ENCODE results near the gene CASZ1. TPM values are rescaled to one million over a fixed set of nuclear protein-coding genes. Genes with fewer than 3 reads are reported as not detected.

The CASZ1 gene
- total and polyA plus RNA-seq, 9 of the 15 experiments (the other 6 are each of a cell fraction or from before 2014, with no cell fraction given): 0.01 to 4.0 (median 0.76) TPM; not detected in 1

- H3K27me3 ChIP-seq (ENCODE audit: control insufficient read depth in 2 of 2, insufficient read depth in 2 of 2, low read length in 2 of 2): peaks cover 74 to 85% of the 10 kb centered on the region in 2 experiments
- intact Hi-C loops (cut with micrococcal nuclease): no loop called here
- ATAC-seq: no peak
- no peak overlapping the region for H3K27ac ChIP-seq (ENCODE audit: extremely low read depth, low read depth, low read length)
- no TSS peak for BruUV-seq (replicated peaks)
- peaks cover 28% of the 10 kb centered on the region for H4K20me1 ChIP-seq (replicated peaks; ENCODE audit: control insufficient read depth, insufficient read depth, low read length)
- H2AFZ ChIP-seq (ENCODE audit: low read depth, low read length): no peak overlapping the region
- no peak overlapping the region for H3K4me2 ChIP-seq (ENCODE audit: insufficient read depth, low read length)
- H3K4me1 ChIP-seq (replicated peaks in 1 of 2; ENCODE audit: control insufficient read depth in 2 of 2, insufficient read depth in 2 of 2, low read length in 2 of 2): peaks cover 0 to 5% of the 10 kb centered on the region in 2 experiments; a peak in 1 of 5 replicates
- in situ Hi-C loops (cut with MboI): no loop called here
- no peak overlapping the region for H3K9ac ChIP-seq (ENCODE audit: insufficient read depth in 1 of 2, low read depth in 2 of 2, low read length in 2 of 2)
- no peak for DNase-seq (ENCODE audit: extremely low read depth in 1 of 4, low spot score in 3 of 4)
- H3K36me3 ChIP-seq (ENCODE audit: control insufficient read depth, insufficient read depth, low read length): no peaks in the 10 kb centered on the region
- no peaks in the 10 kb centered on the region for H3K79me2 ChIP-seq (ENCODE audit: control insufficient read depth, insufficient read depth, low read length)
- H3K9me1 ChIP-seq (ENCODE audit: control insufficient read depth, insufficient read depth, low read length): peaks cover 4% of the 10 kb centered on the region
- H3K9me3 ChIP-seq (replicated peaks; ENCODE audit: control insufficient read depth, insufficient read depth, low read depth, low read length): no peaks in the 10 kb centered on the region; the same call in 1 of the 2 replicates
- CTCF ChIA-PET (ENCODE audit: low intra/inter-chr PET ratio): no interaction called here
- POLR2A ChIA-PET: interaction anchor here (0.7 kb wide), 1 partner anchor 628 kb away, joined by 3 read pairs; no protein-coding TSS in a partner anchor
- 2% methylated on average over 21 of the region's 24 CpGs for WGBS (ENCODE audit: insufficient coverage, low coverage, missing lambda C conversion rate)
- no peak for FAIRE-seq
- TF ChIP-seq FOS (IDR thresholded peaks at IDR 0.05; ENCODE audit: extremely low read depth, insufficient read length): no peak
- TF ChIP-seq ZNF263 (CRISPR knock-in tag; IDR thresholded peaks at IDR 0.05; ENCODE audit: borderline replicate concordance): no peak
- TF ChIP-seq HINFP (tag; conservative IDR thresholded peaks at IDR 0.05; ENCODE audit: low read depth): no peak
- TF ChIP-seq ZNF785 (CRISPR knock-in tag; IDR thresholded peaks at IDR 0.05): no peak
- no peak for TF ChIP-seq ATF4 (CRISPR knock-in tag; IDR thresholded peaks at IDR 0.05)
- TF ChIP-seq ZNF12 (CRISPR knock-in tag; IDR thresholded peaks at IDR 0.05): no peak
- TF ChIP-seq RBFOX2 (IDR thresholded peaks at IDR 0.05; ENCODE audit: low read depth, low read length): no peak
- H3K4me3 ChIP-seq: no peak overlapping the region
Measured at GRCh38 chr1:10782491-10783244, 13.8 kb downstream of the CASZ1 start.
